ENCODE measurements around the gene CKS2.
A peak's percentile ranks its signal among the peaks of the same experiment; 100 is the strongest.
"Not testable (repeated sequence)": the region's sequence is repeated elsewhere in the genome, so short reads cannot be mapped to it uniquely, and the experiment has no call there.

Gene CKS2

DNA sequence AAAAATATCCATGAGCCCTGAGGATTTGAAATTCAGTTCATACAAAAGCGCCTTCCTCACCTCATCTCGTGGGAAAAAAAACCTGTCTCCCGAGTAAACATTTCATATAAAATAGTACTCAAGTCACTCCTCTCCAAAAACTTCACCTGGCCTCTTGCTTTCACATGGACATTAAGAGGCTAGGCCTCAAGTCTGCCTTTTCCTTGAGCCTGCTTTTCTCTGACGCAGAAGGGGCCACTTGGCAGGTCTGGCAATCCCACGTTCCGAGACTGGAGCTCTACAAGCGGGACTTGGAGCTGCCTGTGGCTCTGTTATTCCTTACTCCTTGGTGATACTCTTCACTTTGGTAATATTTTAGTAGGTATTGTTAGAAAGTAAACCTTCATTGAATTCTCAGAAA, 26.9 kb upstream of the CKS2 start:
- H3K27me3 ChIP-seq (ENCODE audit: control insufficient read depth, insufficient read depth, low read length) = no peaks in the 10 kb centered on the region

GRCh38 chr9:89291741-89292140, 19.3 kb upstream of the CKS2 start:
- no peaks in the 10 kb centered on the region for H3K36me3 ChIP-seq (ENCODE audit: control insufficient read depth, insufficient read depth, low read length)
- H3K27me3 ChIP-seq (ENCODE audit: control insufficient read depth, insufficient read depth, low read length) = no peaks in the 10 kb centered on the region
- H3K9me3 ChIP-seq (ENCODE audit: control insufficient read depth, insufficient read depth, low read length) = peaks cover 8% of the 10 kb centered on the region
- no peak overlapping the region for H3K9ac ChIP-seq (ENCODE audit: low read depth, low read length)
- H3K27ac ChIP-seq (ENCODE audit: low read depth, low read length) = no peak overlapping the region
- H3K4me1 ChIP-seq (ENCODE audit: control insufficient read depth, insufficient read depth, low read length) = peaks cover 6% of the 10 kb centered on the region
- no peak overlapping the region for H3K4me3 ChIP-seq (ENCODE audit: low read depth, low read length)

More for the DNA sequence above, 26.9 kb upstream of the CKS2 start:
- no peaks in the 10 kb centered on the region for H3K36me3 ChIP-seq (ENCODE audit: control insufficient read depth, insufficient read depth, low read length)
- no peak overlapping the region for H3K27ac ChIP-seq (ENCODE audit: low read depth, low read length)
- H3K4me1 ChIP-seq (ENCODE audit: control insufficient read depth, insufficient read depth, low read length) = peaks cover 9% of the 10 kb centered on the region; the same call in 1 of the 2 replicates
- no peaks in the 10 kb centered on the region for H3K9me3 ChIP-seq (ENCODE audit: control insufficient read depth, insufficient read depth, low read length)
- H3K9ac ChIP-seq (ENCODE audit: low read depth, low read length) = no peak overlapping the region
- H3K4me3 ChIP-seq (ENCODE audit: low read depth, low read length) = no peak overlapping the region

- Histone ChIP-seq H3K9me3 (ENCODE audit: control insufficient read depth, insufficient read depth, low read length) (peaks cover 8% of the 10 kb centered on the region), H3K36me3 (ENCODE audit: control insufficient read depth, insufficient read depth, low read length) (no peaks in the 10 kb centered on the region), H3K27me3 (ENCODE audit: control insufficient read depth, insufficient read depth, low read length) (no peaks in the 10 kb centered on the region), H3K27ac (ENCODE audit: low read depth, low read length) (no peak overlapping the region), H3K4me1 (ENCODE audit: control insufficient read depth, insufficient read depth, low read length) (peaks cover 6% of the 10 kb centered on the region), H3K4me3 (ENCODE audit: low read depth, low read length) (no peak overlapping the region), H3K9ac (ENCODE audit: low read depth, low read length) (no peak overlapping the region)
These were observed 18.0 kb upstream of the CKS2 start for GRCh38 chr9:89293014-89293413.

GRCh38 chr9:89295400-89295799, 15.6 kb upstream of the CKS2 start:
- Histone ChIP-seq H3K27me3 (ENCODE audit: control insufficient read depth, insufficient read depth, low read length) (no peaks in the 10 kb centered on the region), H3K36me3 (ENCODE audit: control insufficient read depth, insufficient read depth, low read length) (no peaks in the 10 kb centered on the region)

GRCh38 chr9:89301996-89302395, 9.0 kb upstream of the CKS2 start:
- not testable (repeated sequence) for H3K9ac ChIP-seq (ENCODE audit: low read depth, low read length); H3K9me3 ChIP-seq (ENCODE audit: control insufficient read depth, insufficient read depth, low read length); H3K4me1 ChIP-seq (ENCODE audit: control insufficient read depth, insufficient read depth, low read length); H3K27ac ChIP-seq (ENCODE audit: low read depth, low read length); H3K36me3 ChIP-seq (ENCODE audit: control insufficient read depth, insufficient read depth, low read length); H3K27me3 ChIP-seq (ENCODE audit: control insufficient read depth, insufficient read depth, low read length); H3K4me3 ChIP-seq (ENCODE audit: low read depth, low read length)

More at GRCh38 chr9:89295400-89295799, 15.6 kb upstream of the CKS2 start:
- Histone ChIP-seq H3K9me3 (ENCODE audit: control insufficient read depth, insufficient read depth, low read length) (peaks cover 8% of the 10 kb centered on the region), H3K4me3 (ENCODE audit: low read depth, low read length) (no peak overlapping the region), H3K4me1 (ENCODE audit: control insufficient read depth, insufficient read depth, low read length) (peaks cover 6% of the 10 kb centered on the region), H3K27ac (ENCODE audit: low read depth, low read length) (peak overlapping the region; percentile 74), H3K9ac (ENCODE audit: low read depth, low read length) (no peak overlapping the region)

DNA sequence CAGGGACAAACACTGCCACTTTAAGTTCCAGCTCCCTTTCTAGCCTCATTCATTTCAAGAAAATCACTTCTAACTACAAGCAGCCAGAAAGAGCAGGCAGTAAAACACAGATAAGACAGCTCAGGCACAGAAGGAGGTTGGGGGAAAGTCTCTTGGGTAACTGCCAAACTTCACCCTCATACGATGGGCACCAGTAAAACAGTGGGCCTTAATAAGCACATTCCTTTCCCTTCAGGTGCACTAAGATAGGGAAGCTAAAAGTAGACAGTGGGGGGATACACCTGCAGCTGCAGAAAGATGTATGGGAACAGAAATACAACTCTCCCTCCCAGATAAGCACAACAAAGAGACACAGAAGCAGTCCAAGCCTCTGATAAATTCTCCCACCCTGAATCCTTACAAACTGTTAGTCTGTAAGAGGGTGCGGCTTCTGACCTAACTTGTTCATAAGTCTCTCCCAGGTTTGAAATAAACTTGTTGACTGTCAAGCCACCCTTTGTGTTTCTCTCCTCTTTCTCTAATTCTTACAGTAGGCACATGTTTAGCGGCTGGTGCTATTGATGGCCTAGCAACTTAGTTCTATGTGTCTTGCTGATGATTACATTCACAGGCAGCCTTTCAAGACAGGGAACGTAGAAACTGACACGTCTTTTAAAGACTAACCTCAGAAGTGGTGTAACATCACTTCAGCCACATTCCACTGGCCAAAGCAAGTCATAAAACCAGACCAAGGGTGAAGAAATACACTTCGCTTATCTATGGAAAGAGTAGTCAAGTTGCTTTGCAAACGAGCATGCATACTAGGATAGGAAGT, 6.8 kb upstream of the CKS2 start:
- Histone ChIP-seq H3K4me3 (ENCODE audit: low read depth, low read length) (no peak overlapping the region), H3K27me3 (ENCODE audit: control insufficient read depth, insufficient read depth, low read length) (no peaks in the 10 kb centered on the region), H3K36me3 (ENCODE audit: control insufficient read depth, insufficient read depth, low read length) (no peaks in the 10 kb centered on the region), H3K9ac (ENCODE audit: low read depth, low read length) (no peak overlapping the region), H3K9me3 (ENCODE audit: control insufficient read depth, insufficient read depth, low read length) (no peaks in the 10 kb centered on the region), H3K27ac (ENCODE audit: low read depth, low read length) (no peak overlapping the region), H3K4me1 (ENCODE audit: control insufficient read depth, insufficient read depth, low read length) (no peaks in the 10 kb centered on the region)

DNA sequence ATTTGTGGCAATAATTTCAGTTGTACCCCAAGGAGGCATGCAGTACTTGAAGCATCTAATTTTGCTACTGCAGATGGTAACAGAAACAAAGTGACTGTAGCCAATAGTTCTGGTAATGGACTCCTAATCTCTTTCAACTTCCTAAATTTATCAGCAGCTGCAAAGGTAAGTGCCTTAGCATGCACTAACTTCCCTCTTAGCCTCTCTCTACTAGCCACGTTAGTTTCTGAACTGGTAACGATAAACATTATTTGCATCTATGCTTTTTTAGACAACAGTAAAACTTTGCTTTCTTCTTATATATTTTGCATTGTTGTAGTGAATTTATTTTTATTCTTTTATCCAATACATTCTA, 6.2 kb upstream of the CKS2 start:
- H3K27me3 ChIP-seq (ENCODE audit: control insufficient read depth, insufficient read depth, low read length) = no peaks in the 10 kb centered on the region
- peaks cover 4% of the 10 kb centered on the region for H3K4me1 ChIP-seq (ENCODE audit: control insufficient read depth, insufficient read depth, low read length)
- H3K9me3 ChIP-seq (ENCODE audit: control insufficient read depth, insufficient read depth, low read length) = no peaks in the 10 kb centered on the region
- no peaks in the 10 kb centered on the region for H3K36me3 ChIP-seq (ENCODE audit: control insufficient read depth, insufficient read depth, low read length)
- no peak overlapping the region for H3K27ac ChIP-seq (ENCODE audit: low read depth, low read length)
- H3K9ac ChIP-seq (ENCODE audit: low read depth, low read length) = no peak overlapping the region
- H3K4me3 ChIP-seq (ENCODE audit: low read depth, low read length) = no peak overlapping the region

DNA sequence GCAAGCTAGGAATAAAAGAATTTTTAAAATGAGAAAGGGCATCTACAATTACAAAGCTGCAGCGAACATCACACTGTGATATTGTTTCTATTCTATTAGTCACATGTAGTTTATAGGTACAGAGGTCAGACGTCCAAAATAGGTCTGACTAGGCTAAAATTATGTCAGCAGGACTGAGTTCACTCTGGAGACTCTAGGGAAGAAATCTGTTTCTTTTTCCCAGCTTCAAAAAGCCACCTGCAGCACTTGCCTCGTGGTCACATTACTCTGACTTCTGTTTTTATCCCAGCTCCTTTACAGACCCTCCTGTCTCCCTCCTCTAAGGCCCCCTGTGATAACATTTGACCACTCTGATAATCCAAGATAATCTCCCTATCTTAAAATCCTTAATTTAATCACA, 5.1 kb upstream of the CKS2 start:
- Histone ChIP-seq H3K9ac (ENCODE audit: low read depth, low read length) (no peak overlapping the region), H3K27ac (ENCODE audit: low read depth, low read length) (no peak overlapping the region), H3K9me3 (ENCODE audit: control insufficient read depth, insufficient read depth, low read length) (no peaks in the 10 kb centered on the region), H3K27me3 (ENCODE audit: control insufficient read depth, insufficient read depth, low read length) (no peaks in the 10 kb centered on the region), H3K4me1 (ENCODE audit: control insufficient read depth, insufficient read depth, low read length) (peaks cover 5% of the 10 kb centered on the region), H3K4me3 (ENCODE audit: low read depth, low read length) (no peak overlapping the region), H3K36me3 (ENCODE audit: control insufficient read depth, insufficient read depth, low read length) (no peaks in the 10 kb centered on the region)

- peaks cover 13% of the 10 kb centered on the region for H3K4me1 ChIP-seq (ENCODE audit: control insufficient read depth, insufficient read depth, low read length)
- H3K9me3 ChIP-seq (ENCODE audit: control insufficient read depth, insufficient read depth, low read length) = no peaks in the 10 kb centered on the region
- H3K27ac ChIP-seq (ENCODE audit: low read depth, low read length) = no peak overlapping the region
- no peak overlapping the region; the same call in 1 of the 2 replicates for H3K4me3 ChIP-seq (ENCODE audit: low read depth, low read length)
- H3K9ac ChIP-seq (ENCODE audit: low read depth, low read length) = no peak overlapping the region
- no peaks in the 10 kb centered on the region for H3K27me3 ChIP-seq (ENCODE audit: control insufficient read depth, insufficient read depth, low read length)
- peaks cover 9% of the 10 kb centered on the region for H3K36me3 ChIP-seq (ENCODE audit: control insufficient read depth, insufficient read depth, low read length)
These were observed 1.8 kb upstream of the CKS2 start for GRCh38 chr9:89309166-89309565.

DNA sequence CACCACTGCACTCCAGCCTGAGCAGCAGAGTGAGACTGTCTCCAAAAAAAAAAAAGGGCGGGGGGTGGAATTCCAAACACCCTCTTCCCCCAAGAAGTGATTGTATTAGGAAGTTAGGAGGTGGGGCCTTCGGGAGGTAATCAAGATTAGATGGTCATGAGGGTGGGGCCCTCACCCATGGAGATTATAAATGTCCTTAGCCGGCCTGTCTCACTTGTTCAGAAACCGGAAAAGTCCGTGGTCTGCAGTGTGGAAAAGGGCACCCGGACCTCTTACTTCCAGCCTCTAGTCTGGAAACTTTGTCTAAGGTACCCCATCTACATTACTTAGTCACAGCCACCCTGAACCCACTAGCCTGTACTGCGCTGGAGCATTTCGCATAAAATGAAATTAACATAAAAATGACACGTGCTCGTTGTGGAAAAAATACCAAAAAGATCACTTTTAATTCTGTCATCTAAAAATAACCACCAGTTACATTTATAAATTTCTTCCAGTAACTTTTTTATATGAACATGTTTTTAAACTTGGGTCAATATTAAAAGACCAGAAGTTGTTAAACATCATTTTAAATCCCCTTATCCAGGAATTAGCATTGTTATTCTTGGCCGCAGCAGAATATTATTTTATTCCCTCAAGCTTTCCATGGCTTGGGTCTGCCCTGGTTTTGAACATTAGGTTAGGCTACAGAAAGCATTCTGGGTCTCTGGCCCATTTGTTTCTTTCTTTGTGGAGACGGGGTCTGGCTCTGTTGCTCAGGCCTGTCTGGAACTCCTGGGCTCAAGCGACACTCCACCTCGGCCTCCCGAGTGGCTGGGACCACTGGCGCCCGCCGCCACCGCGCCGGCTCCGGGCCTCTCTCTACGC, 1.2 kb upstream of the CKS2 start:
- no peaks in the 10 kb centered on the region for H3K9me3 ChIP-seq (ENCODE audit: control insufficient read depth, insufficient read depth, low read length)
- H3K9ac ChIP-seq (ENCODE audit: low read depth, low read length) = peak overlapping the region; percentile 98
- peaks cover 15% of the 10 kb centered on the region for H3K36me3 ChIP-seq (ENCODE audit: control insufficient read depth, insufficient read depth, low read length)
- no peaks in the 10 kb centered on the region for H3K27me3 ChIP-seq (ENCODE audit: control insufficient read depth, insufficient read depth, low read length)
- H3K4me1 ChIP-seq (ENCODE audit: control insufficient read depth, insufficient read depth, low read length) = peaks cover 18% of the 10 kb centered on the region
- peak overlapping the region; percentile 100 for H3K27ac ChIP-seq (ENCODE audit: low read depth, low read length)
- H3K4me3 ChIP-seq (ENCODE audit: low read depth, low read length) = peak overlapping the region; percentile 90

Data from HUES48 (cell line).